GM12891 (cell line): ENCODE measurements around the gene RUSC1.

Experiments
- POLR2A ChIP-seq: IDR thresholded peaks from 2 replicates; pipeline ENCODE4 v1.6.1; 2011; ENCODE audit warnings: low read depth, low read length, control low read depth
- POLR2AphosphoS5 ChIP-seq: IDR thresholded peaks from 2 replicates; pipeline ENCODE4 v1.6.1; 2011; ENCODE audit warnings: low read depth, low read length, control low read depth
- TAF1 ChIP-seq: IDR thresholded peaks from 2 replicates; pipeline ENCODE4 v1.6.1; 2011; ENCODE audit warnings: low read depth, low read length, control low read depth

DNA sequence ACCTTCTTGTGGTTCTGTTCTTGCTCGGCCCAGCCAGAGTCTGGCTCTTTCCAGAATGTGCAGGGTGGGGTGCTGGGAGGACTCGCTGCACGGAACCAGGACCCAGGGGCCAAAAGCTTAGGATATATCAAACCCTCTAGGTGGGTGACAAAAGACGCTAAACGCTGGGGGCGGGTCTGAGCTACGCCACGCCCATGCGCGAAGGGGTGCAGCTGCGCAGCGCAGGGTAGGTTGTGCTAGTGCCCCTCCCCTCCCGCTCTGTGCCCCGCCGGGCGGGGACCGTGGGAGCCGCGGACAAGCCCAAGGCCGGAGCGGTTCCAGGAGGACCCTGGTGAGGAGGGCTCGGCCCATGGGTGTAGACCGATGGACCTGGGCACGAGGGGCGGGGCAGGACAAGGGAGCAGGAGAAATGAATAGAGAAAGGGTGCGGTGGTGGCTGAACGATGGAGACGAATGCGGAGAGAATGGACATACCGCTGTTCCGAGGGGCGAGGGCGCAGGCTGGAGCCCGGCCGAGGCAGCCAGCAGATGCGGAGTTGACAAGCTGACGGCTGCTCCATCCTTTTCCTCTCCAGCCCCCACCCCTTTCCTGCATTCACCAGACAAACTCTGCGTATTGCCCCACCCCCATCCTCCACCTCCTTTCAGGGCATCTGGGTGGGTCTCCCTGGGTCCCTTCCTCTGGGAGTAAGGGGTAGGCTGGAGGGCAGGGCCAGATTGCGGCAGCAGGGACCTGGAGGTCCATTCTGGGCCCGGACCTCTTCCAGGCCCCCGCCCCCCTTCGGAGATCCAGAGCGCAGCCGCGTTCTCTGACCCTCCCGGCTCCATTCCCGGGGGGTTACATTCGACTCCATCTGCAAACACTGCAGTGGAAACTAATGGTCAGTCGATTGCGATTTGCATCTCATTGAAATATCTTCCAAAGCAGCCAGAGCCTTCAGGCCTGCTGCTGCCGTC is at the start of gene RUSC1:
- TF ChIP-seq POLR2AphosphoS5 (no peak; the same call in 1 of the 2 replicates), POLR2A (0 out of 2 replicates have a peak, but pooled peaks have one; percentile 33), TAF1 (no peak)
